ENCODE results near the gene TNFSF13. TPM values are rescaled to one million over a fixed set of nuclear protein-coding genes. Genes with fewer than 3 reads are reported as not detected.

The TNFSF13 gene
- total and polyA plus RNA-seq, 2 of the 8 experiments (the other 6 are each of a cell fraction or from before 2014, with no cell fraction given) = 2.1 to 2.6 TPM

GRCh38 chr17:7582396-7583252 is 24.1 kb downstream of the TNFSF13 start (continued):
- TF ChIP-seq SAP30 (IDR thresholded peaks at IDR 0.05; ENCODE audit: insufficient read depth, insufficient replicate concordance, low read length) (no peak), SRF (IDR thresholded peaks at IDR 0.05; ENCODE audit: low read depth, low read length) (no peak)
- TF ChIP-seq, protein P1, sequence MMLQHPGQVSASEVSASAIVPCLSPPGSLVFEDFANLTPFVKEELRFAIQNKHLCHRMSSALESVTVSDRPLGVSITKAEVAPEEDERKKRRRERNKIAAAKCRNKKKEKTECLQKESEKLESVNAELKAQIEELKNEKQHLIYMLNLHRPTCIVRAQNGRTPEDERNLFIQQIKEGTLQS (IDR thresholded peaks at IDR 0.05; ENCODE audit: insufficient read depth, low read depth, low read length) = no peak

Data from H1 (cell line).